GM12864 (cell line): Measurements from ENCODE around the gene CEP112.

Source experiments
- DNase-seq: peaks from one replicate; pipeline ENCODE4 v3.0.0-alpha.2; 2011; ENCODE audit warnings: low read depth
- H3K4me3 ChIP-seq: 2 replicates; pipeline ENCODE4 v1.5.1; 2011; ENCODE audit warnings: mild to moderate bottlenecking, low read depth, low read length, control low read depth
- CTCF ChIP-seq: IDR thresholded peaks from 2 replicates; pipeline ENCODE4 v1.5.1; 2011; ENCODE audit warnings: low read depth, mild to moderate bottlenecking, moderate library complexity, low read length, control low read depth, inconsistent platforms; ENCODE audit errors: missing control alignments

CEP112 gene

DNA sequence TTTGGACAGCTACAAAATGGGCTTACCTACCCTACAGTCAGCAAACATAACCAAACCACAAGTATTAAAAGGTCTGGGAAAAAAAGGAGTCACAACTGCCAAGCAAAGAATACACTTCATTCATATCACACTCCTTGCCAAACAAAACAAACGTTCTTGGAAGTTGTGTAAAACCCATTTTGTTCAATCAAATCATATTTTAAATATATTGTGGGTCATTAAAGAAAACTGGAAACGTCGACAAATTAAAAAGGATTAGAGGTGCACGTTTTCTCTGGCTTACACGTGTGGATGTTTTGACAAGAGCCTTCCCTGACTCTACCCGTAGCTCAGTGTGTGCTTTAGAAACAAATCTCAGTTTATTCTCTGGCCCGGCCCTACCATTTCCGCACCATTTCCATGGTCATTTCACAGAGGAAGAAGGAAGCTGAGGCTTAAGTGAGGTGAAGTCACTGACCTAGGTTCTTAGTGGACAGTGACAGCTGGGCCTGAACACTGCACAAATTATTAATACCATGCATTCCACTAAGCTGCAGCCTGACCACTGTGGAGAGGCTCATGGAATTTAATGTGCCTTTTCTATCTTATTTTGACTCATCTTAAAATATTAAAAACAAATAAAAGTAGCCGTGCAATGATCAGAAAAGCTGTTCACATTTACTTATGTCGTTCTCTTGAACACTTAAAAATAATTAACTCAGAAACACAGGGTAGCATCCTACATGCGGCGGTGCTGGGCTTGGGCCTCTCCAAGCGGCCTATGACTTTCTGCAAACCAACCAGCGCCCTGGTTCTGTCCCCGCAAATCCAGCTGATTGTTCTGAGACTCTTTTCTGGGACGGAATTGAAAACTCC is 968 bp downstream of the CEP112 start:
- TF ChIP-seq CTCF, result no peak
- DNase-seq, result no peak
- H3K4me3 ChIP-seq, result peak overlapping the region; percentile 58

DNA sequence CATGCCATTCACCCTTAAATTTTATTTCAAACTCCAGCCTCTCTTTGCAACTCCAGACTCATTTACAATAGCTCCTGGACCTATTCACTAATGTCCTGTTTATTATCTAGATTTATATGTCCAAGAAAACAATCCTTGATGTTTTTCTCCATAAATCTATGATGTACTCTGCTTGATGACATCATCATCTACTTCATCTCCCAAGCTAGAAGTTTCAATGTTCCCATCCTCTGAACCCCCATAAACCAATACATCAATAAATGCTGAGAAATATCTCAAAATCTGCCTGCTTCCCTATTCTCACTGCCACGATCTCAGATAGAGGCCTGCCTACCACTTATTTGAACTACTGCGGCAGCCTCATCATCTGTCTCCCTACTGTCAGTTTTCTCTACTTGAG is 4.2 kb downstream of the CEP112 start:
- DNase-seq, result no peak
- H3K4me3 ChIP-seq, result no peak overlapping the region
- TF ChIP-seq CTCF, result no peak

DNA sequence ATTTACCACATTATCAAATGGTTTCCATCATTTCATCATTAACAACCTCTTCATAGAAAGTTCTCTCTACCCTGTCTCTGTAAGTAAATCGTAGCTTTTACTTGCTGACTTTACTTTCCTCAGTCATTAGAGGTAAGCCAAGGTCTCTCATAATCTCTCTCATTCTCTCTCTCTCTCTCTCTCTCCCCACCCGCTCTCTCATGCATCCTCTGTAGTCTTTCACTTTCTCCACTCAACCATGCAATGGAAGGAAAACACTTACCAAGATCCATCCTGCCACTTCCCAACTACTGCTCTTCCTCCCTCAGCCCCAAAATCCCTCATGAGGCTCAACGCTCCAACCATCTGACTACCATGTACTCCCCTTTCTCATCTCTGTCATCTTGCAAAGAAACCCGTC is 6.1 kb downstream of the CEP112 start:
- no peak overlapping the region for H3K4me3 ChIP-seq
- TF ChIP-seq CTCF, result no peak
- no peak for DNase-seq

GRCh38 chr17:66184392-66184791 is 7.5 kb downstream of the CEP112 start:
- DNase-seq, result no peak
- no peak overlapping the region for H3K4me3 ChIP-seq
- no peak for TF ChIP-seq CTCF

DNA sequence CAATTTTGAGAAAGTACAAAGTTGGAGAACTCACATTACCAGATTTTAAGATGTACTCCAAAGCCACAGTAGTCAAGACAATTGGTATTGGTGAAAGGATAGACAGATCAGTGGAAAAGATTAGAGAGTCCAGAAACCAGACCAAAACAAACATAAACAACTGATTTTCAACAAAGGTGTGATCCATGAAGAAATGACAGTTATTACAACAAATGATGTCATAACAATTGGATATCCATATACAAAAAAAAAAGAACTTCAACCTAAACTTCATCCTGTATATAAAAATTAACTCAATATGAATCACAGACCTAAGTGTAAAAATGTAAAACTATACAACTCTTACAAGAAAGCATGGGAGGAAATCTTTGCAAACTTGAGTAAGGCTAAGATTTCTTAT is 8.4 kb downstream of the CEP112 start:
- H3K4me3 ChIP-seq, result no peak overlapping the region
- no peak for DNase-seq
- TF ChIP-seq CTCF, result no peak

DNA sequence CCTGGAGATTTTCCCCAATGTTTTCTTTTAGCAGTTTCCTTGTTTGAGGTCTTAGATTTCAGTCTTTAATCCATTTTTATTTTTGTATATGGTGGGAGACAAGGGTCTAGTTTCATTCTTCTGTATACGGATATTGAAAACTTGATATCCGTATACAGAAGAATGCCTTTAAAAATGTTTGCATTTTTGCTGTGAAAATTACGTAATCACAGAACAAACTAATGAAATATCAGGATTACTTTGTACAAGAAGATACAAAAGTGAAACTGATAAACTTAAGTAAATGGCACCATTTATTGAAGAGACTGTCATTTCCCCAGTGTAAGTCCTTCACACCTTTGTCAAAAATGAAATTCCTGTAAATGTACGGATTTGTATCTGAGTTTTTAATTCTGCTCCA is 13.3 kb downstream of the CEP112 start:
- DNase-seq, result no peak
- no peak for TF ChIP-seq CTCF
- H3K4me3 ChIP-seq, result no peak overlapping the region

GRCh38 chr17:66177048-66177447 is 14.9 kb downstream of the CEP112 start:
- DNase-seq, result no peak
- no peak overlapping the region for H3K4me3 ChIP-seq
- TF ChIP-seq CTCF, result no peak
